Right kidney (tissue), 1 donor: ENCODE measurements around the gene PDE9A.
"Not testable (repeated sequence)": the region's sequence is repeated elsewhere in the genome, so short reads cannot be mapped to it uniquely, and the experiment has no call there.

Source experiments
- DNase-seq: peaks from one replicate; pipeline ENCODE4 v3.0.0-alpha.2; 2016

PDE9A gene

GRCh38 chr21:42801616-42802015 is 148.2 kb downstream of the PDE9A start:
- DNase-seq = not testable (repeated sequence)

GRCh38 chr21:42806509-42807140 is 153.2 kb downstream of the PDE9A start:
- no peak for DNase-seq

- DNase-seq = not testable (repeated sequence)
Measured at GRCh38 chr21:42807293-42807895, 154.0 kb downstream of the PDE9A start.

- DNase-seq = no peak
Measured at GRCh38 chr21:42807938-42808613, 154.7 kb downstream of the PDE9A start.

GRCh38 chr21:42809171-42809570 is 155.8 kb downstream of the PDE9A start:
- DNase-seq = no peak

- DNase-seq = no peak
Measured at GRCh38 chr21:42809577-42810475, 156.4 kb downstream of the PDE9A start.

- DNase-seq = no peak
Measured at GRCh38 chr21:42811960-42812359, 158.5 kb downstream of the PDE9A start.

- DNase-seq = not testable (repeated sequence)
Measured at GRCh38 chr21:42812528-42813241, 159.3 kb downstream of the PDE9A start.

GRCh38 chr21:42815217-42815616 is 161.8 kb downstream of the PDE9A start:
- DNase-seq = no peak

GRCh38 chr21:42818328-42818749 is 164.9 kb downstream of the PDE9A start:
- DNase-seq = no peak

- no peak for DNase-seq
Measured at GRCh38 chr21:42819861-42820615, 166.6 kb downstream of the PDE9A start.

- DNase-seq = no peak
Measured at GRCh38 chr21:42820616-42821465, 167.4 kb downstream of the PDE9A start.
